CD4-positive, CD25-positive, alpha-beta regulatory T cell (primary cell): ENCODE measurements around the gene NINL. TPM values are rescaled to one million over a fixed set of nuclear protein-coding genes. Genes with fewer than 3 reads are reported as not detected.
"Not testable (repeated sequence)": the region's sequence is repeated elsewhere in the genome, so short reads cannot be mapped to it uniquely, and the experiment has no call there.

Source experiments
- ATAC-seq, 2 donors: fragments of 150-1000 bp; cut with Tn5 transposase; one replicate each; pipeline ENCODE4 v1.10.0; 2021; ENCODE audit warnings: low read depth in 2 of 2, moderate number of reproducible peaks in 2 of 2, moderate library complexity in 1 of 2
- DNase-seq, 3 donors: peaks; one replicate each; pipeline versions ENCODE4 v3.0.0 to v3.0.0-alpha.2; 2012 to 2022; ENCODE audit warnings: mixed read lengths in 1 of 3
- H3K27ac ChIP-seq: one replicate; pipeline ENCODE4 v1.7.0; 2013; ENCODE audit warnings: mild to moderate bottlenecking, low read length; ENCODE audit not compliant: insufficient read depth, poor library complexity, severe bottlenecking
- H3K27me3 ChIP-seq: one replicate; pipeline ENCODE4 v1.7.0; 2013; ENCODE audit warnings: low read length; ENCODE audit not compliant: control insufficient read depth, insufficient read depth
- H3K36me3 ChIP-seq: one replicate; pipeline ENCODE4 v1.7.0; 2013; ENCODE audit warnings: mild to moderate bottlenecking, low read length, moderate library complexity; ENCODE audit not compliant: control insufficient read depth, insufficient read depth
- H3K4me1 ChIP-seq: 2 replicates; pipeline ENCODE4 v1.7.0; 2013; ENCODE audit warnings: mild to moderate bottlenecking, low read length; ENCODE audit not compliant: insufficient read depth, control insufficient read depth, poor library complexity, severe bottlenecking
- H3K4me3 ChIP-seq: one replicate; pipeline ENCODE4 v1.7.0; 2013; ENCODE audit warnings: low read depth, mild to moderate bottlenecking, low read length, moderate library complexity
- H3K9me3 ChIP-seq, 2 experiments: 1 replicate in 1 of 2; 2 replicates in 1 of 2; pipeline ENCODE4 v1.7.0; 2013; ENCODE audit warnings: low read length in 2 of 2, mild to moderate bottlenecking in 1 of 2, moderate library complexity in 1 of 2; ENCODE audit not compliant: control insufficient read depth in 2 of 2
- H3K27ac Mint-ChIP-seq, 3 donors: one replicate each; pipeline ENCODE4 v1.8.0; 2020 to 2022; ENCODE audit warnings: mild to moderate bottlenecking in 3 of 3, mixed read lengths in 3 of 3, moderate library complexity in 2 of 3
- H3K27me3 Mint-ChIP-seq: one replicate; pipeline ENCODE4 v1.8.0; 2022; ENCODE audit warnings: mild to moderate bottlenecking, mixed read lengths
- H3K36me3 Mint-ChIP-seq: one replicate; pipeline ENCODE4 v1.8.0; 2020; ENCODE audit warnings: mixed read lengths
- H3K4me1 Mint-ChIP-seq, 4 donors: one replicate each; pipeline ENCODE4 v1.8.0; 2020 to 2022; ENCODE audit warnings: mixed read lengths in 4 of 4, mild to moderate bottlenecking in 1 of 4
- H3K4me3 Mint-ChIP-seq, 4 donors: one replicate each; pipeline ENCODE4 v1.8.0; 2020 to 2022; ENCODE audit warnings: mild to moderate bottlenecking in 4 of 4, mixed read lengths in 4 of 4, moderate library complexity in 3 of 4
- H3K9me3 Mint-ChIP-seq, 7 donors: one replicate each; pipeline ENCODE4 v1.8.0; 2020 to 2022; ENCODE audit warnings: mixed read lengths in 7 of 7, mild to moderate bottlenecking in 3 of 7, moderate library complexity in 2 of 7
- polyA plus RNA-seq, 4 donors: library from polyadenylated mRNA; unstranded; fragments of 300-500 nt; fragmentation: Illumina TruSeq; gene quantifications; one replicate each; pipeline ENCODE4 v1.2.3, GENCODE V29; 2021
- total RNA-seq: library from RNA; stranded (reverse); gene quantifications from one replicate; pipeline ENCODE4 v1.2.3, GENCODE V29; 2022

NINL gene
- total and polyA plus RNA-seq, 5 donors from 2014 or later: 0.39 to 0.42 TPM; not detected in 3

- not testable (repeated sequence) for H3K27me3 Mint-ChIP-seq, H3K27me3 ChIP-seq, H3K4me3 Mint-ChIP-seq, ATAC-seq, H3K36me3 Mint-ChIP-seq, DNase-seq, H3K4me3 ChIP-seq, H3K4me1 Mint-ChIP-seq, H3K27ac Mint-ChIP-seq, H3K4me1 ChIP-seq, H3K36me3 ChIP-seq, H3K9me3 Mint-ChIP-seq, H3K9me3 ChIP-seq, H3K27ac ChIP-seq
These were observed 34.5 kb downstream of the NINL start for GRCh38 chr20:25550645-25551337.

GRCh38 chr20:25549843-25550477 is 35.4 kb downstream of the NINL start:
- H3K27ac Mint-ChIP-seq: no peak overlapping the region
- H3K4me3 Mint-ChIP-seq: no peak overlapping the region
- DNase-seq (peak in 1 of 3 donors; percentile 0), ATAC-seq (no peak)
- no peaks in the 10 kb centered on the region for H3K4me1 ChIP-seq
- H3K27me3 Mint-ChIP-seq: no peaks in the 10 kb centered on the region
- no peaks in the 10 kb centered on the region for H3K36me3 ChIP-seq
- H3K4me3 ChIP-seq: no peak overlapping the region
- H3K27ac ChIP-seq: no peak overlapping the region
- H3K9me3 ChIP-seq: no peaks in the 10 kb centered on the region
- H3K27me3 ChIP-seq: no peaks in the 10 kb centered on the region
- no peaks in the 10 kb centered on the region for H3K4me1 Mint-ChIP-seq
- H3K9me3 Mint-ChIP-seq: no peaks in the 10 kb centered on the region
- H3K36me3 Mint-ChIP-seq: no peaks in the 10 kb centered on the region

- no peak for DNase-seq
- Mint-ChIP-seq H3K27ac (peak overlapping the region in 1 of 3 donors; percentile 46), H3K4me3 (no peak overlapping the region), H3K36me3 (no peaks in the 10 kb centered on the region), H3K27me3 (no peaks in the 10 kb centered on the region), H3K9me3 (no peaks in the 10 kb centered on the region), H3K4me1 (no peaks in the 10 kb centered on the region)
- no peak overlapping the region for H3K27ac ChIP-seq
- no peaks in the 10 kb centered on the region for H3K27me3 ChIP-seq
- no peaks in the 10 kb centered on the region for H3K9me3 ChIP-seq
- ATAC-seq: no peak
- no peaks in the 10 kb centered on the region for H3K4me1 ChIP-seq
- H3K36me3 ChIP-seq: no peaks in the 10 kb centered on the region
- no peak overlapping the region for H3K4me3 ChIP-seq
These were observed 36.1 kb downstream of the NINL start for GRCh38 chr20:25549172-25549773.

- H3K27me3 Mint-ChIP-seq: no peaks in the 10 kb centered on the region
- no peaks in the 10 kb centered on the region for H3K36me3 Mint-ChIP-seq
- no peaks in the 10 kb centered on the region for H3K9me3 ChIP-seq
- H3K36me3 ChIP-seq: no peaks in the 10 kb centered on the region
- H3K4me1 ChIP-seq: no peaks in the 10 kb centered on the region
- H3K9me3 Mint-ChIP-seq: no peaks in the 10 kb centered on the region
- H3K27ac Mint-ChIP-seq: no peak overlapping the region
- no peaks in the 10 kb centered on the region for H3K4me1 Mint-ChIP-seq
- H3K27ac ChIP-seq: no peak overlapping the region
- ATAC-seq (no peak), DNase-seq (no peak)
- no peak overlapping the region for H3K4me3 Mint-ChIP-seq
- H3K27me3 ChIP-seq: no peaks in the 10 kb centered on the region
- H3K4me3 ChIP-seq: no peak overlapping the region
These were observed 36.7 kb downstream of the NINL start for GRCh38 chr20:25548613-25549086.

GRCh38 chr20:25547999-25548398 is 37.3 kb downstream of the NINL start:
- H3K9me3 ChIP-seq: no peaks in the 10 kb centered on the region
- H3K4me1 Mint-ChIP-seq: no peaks in the 10 kb centered on the region
- no peaks in the 10 kb centered on the region for H3K27me3 ChIP-seq
- DNase-seq (no peak), ATAC-seq (peak in 1 of 2 donors; percentile 16)
- no peak overlapping the region for H3K27ac ChIP-seq
- H3K36me3 Mint-ChIP-seq: no peaks in the 10 kb centered on the region
- no peak overlapping the region for H3K27ac Mint-ChIP-seq
- no peak overlapping the region for H3K4me3 ChIP-seq
- no peak overlapping the region for H3K4me3 Mint-ChIP-seq
- no peaks in the 10 kb centered on the region for H3K27me3 Mint-ChIP-seq
- H3K9me3 Mint-ChIP-seq: no peaks in the 10 kb centered on the region
- no peaks in the 10 kb centered on the region for H3K4me1 ChIP-seq
- no peaks in the 10 kb centered on the region for H3K36me3 ChIP-seq

GRCh38 chr20:25547063-25547462 is 38.3 kb downstream of the NINL start:
- Histone ChIP-seq H3K27ac (no peak overlapping the region), H3K27me3 (no peaks in the 10 kb centered on the region), H3K4me1 (no peaks in the 10 kb centered on the region), H3K4me3 (no peak overlapping the region), H3K9me3 (no peaks in the 10 kb centered on the region), H3K36me3 (no peaks in the 10 kb centered on the region)
- no peak for DNase-seq
- H3K27ac Mint-ChIP-seq: no peak overlapping the region
- H3K36me3 Mint-ChIP-seq: no peaks in the 10 kb centered on the region
- no peaks in the 10 kb centered on the region for H3K4me1 Mint-ChIP-seq
- no peaks in the 10 kb centered on the region for H3K9me3 Mint-ChIP-seq
- ATAC-seq: no peak
- H3K27me3 Mint-ChIP-seq: no peaks in the 10 kb centered on the region
- no peak overlapping the region for H3K4me3 Mint-ChIP-seq

GRCh38 chr20:25546048-25546447 is 39.3 kb downstream of the NINL start:
- Histone ChIP-seq H3K4me1 (no peaks in the 10 kb centered on the region), H3K36me3 (no peaks in the 10 kb centered on the region), H3K27ac (no peak overlapping the region), H3K27me3 (no peaks in the 10 kb centered on the region), H3K9me3 (no peaks in the 10 kb centered on the region), H3K4me3 (no peak overlapping the region)
- H3K4me1 Mint-ChIP-seq: no peaks in the 10 kb centered on the region
- no peak overlapping the region for H3K4me3 Mint-ChIP-seq
- DNase-seq: no peak
- H3K36me3 Mint-ChIP-seq: no peaks in the 10 kb centered on the region
- H3K27me3 Mint-ChIP-seq: no peaks in the 10 kb centered on the region
- ATAC-seq: no peak
- no peak overlapping the region for H3K27ac Mint-ChIP-seq
- H3K9me3 Mint-ChIP-seq: no peaks in the 10 kb centered on the region
